Activated T-cell treated with anti-CD3 and anti-CD28 coated beads for 1 hour (primary cell): ENCODE results near the gene ELP5.

Experiments
- DNase-seq: peaks from one replicate; pipeline ENCODE4 v3.0.0-alpha.2; 2020; ENCODE audit warnings: low read depth

Gene ELP5

DNA sequence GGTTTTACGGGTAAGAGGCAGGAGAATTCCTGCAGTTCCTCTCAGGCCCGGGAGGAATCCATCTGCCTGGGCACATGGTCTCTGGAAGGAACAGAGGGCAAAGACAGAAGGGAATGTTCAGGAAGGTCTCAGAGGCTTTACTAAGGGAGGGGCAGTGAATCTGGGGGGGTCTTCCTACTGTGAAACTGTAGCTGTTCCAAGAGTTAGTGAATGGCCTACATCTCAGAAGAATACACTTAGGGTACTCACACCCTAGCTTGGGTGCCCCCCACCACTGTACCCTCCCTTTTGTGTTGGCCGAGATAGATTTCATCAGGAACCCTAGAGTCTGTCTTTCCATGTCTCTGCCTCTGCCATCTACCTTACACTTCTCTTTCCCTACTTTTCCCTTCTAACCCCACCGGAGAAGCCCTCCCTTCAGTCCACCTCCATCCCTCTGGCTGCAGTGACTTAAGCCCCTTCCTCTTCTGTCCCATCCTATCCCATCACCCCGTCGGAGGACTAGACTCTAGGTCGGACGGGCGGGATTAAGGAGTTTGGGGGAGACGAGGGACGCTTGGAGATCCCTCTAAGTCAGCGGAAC lies 32.7 kb upstream of the ELP5 start:
- DNase-seq = no peak

DNA sequence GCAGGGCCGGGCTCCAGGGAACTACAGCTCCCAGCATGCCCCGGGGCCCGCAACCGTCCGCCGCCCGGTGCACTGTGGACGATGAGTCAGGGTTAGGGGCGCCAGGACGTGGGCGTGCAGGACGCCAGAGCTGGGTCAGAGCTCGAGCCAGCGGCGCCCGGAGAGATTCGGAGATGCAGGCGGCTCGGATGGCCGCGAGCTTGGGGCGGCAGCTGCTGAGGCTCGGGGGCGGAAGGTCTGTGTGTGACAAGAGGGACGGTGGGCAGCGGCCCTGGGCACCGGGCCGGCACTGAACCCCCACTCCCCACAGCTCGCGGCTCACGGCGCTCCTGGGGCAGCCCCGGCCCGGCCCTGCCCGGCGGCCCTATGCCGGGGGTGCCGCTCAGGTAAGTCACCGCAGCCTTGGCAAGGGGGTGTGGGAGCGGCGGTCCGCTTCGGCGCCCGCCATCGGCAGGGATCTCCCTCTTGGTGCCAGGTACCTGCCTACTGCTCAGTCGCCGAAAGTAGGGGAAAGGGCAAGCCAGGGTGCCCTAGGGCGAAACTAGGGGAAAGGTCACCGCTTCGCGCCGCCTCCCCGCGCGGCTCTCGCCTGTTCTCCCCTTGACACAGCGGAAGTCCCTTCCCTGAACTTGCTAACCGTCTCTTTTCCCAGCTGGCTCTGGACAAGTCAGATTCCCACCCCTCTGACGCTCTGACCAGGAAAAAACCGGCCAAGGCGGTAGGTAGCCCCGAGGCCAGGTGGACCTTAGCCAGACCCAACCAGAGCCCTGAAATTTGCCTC lies 32.0 kb upstream of the ELP5 start, which contains the start of the genes ACADVL and DLG4:
Gene ACADVL, plus strand, starts transcription at position 127 of the 781 bp plus-strand sequence. Its CDS starts 47 bp downstream, at position 174.
Gene DLG4, minus strand, starts transcription at position 25 of the 781 bp plus-strand sequence.
- DNase-seq = peak; percentile 66

DNA sequence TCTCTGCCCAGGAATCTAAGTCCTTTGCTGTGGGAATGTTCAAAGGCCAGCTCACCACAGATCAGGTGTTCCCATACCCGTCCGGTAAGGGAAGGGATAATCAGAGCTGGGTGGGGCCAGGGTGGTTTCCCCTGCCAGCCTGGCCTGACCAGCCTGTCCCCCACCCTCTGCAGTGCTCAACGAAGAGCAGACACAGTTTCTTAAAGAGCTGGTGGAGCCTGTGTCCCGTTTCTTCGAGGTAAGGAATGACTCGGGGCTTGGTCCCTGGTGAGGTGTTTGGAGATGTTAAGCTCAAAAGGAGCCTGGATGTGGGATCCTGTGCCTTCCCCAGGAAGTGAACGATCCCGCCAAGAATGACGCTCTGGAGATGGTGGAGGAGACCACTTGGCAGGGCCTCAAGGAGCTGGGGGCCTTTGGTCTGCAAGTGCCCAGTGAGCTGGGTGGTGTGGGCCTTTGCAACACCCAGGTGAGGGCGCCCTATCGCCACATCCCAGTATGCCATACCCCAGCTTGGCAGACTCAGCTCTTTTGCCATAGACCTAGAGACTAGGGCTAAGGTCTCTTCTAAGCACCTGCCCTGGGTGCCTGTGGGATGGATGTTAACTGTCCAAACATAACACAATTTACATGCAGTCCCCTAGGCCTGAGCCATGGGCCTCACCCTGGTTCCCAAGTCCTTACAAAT lies 31.3 kb upstream of the ELP5 start:
- DNase-seq = peak; percentile 41

DNA sequence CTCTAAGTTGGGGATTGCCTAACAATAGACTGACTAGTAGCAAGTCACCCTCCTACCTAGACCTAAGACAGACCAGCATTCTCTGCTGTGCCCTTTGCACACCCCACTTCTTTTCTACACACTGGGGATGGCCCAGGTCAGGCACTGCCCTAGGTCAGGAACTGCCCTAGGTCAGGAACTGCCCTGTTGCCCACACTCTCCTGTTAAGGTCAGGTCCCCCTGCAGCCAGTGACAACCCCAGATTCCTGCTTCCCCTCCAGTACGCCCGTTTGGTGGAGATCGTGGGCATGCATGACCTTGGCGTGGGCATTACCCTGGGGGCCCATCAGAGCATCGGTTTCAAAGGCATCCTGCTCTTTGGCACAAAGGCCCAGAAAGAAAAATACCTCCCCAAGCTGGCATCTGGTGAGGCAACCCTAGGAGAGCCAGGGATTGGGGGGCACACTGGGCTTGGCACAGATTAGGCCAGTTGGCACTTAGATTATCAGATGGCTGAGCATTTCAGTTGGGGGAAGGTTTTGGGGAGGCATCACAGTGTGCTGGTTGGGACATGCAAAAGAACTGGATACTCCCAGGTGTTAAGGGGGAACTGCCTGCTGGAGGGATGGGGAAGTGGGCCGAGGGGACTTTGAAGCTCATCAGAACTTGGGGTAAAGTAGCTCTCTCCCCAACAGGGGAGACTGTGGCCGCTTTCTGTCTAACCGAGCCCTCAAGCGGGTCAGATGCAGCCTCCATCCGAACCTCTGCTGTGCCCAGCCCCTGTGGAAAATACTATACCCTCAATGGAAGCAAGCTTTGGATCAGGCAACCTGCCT lies 30.5 kb upstream of the ELP5 start:
- no peak for DNase-seq

DNA sequence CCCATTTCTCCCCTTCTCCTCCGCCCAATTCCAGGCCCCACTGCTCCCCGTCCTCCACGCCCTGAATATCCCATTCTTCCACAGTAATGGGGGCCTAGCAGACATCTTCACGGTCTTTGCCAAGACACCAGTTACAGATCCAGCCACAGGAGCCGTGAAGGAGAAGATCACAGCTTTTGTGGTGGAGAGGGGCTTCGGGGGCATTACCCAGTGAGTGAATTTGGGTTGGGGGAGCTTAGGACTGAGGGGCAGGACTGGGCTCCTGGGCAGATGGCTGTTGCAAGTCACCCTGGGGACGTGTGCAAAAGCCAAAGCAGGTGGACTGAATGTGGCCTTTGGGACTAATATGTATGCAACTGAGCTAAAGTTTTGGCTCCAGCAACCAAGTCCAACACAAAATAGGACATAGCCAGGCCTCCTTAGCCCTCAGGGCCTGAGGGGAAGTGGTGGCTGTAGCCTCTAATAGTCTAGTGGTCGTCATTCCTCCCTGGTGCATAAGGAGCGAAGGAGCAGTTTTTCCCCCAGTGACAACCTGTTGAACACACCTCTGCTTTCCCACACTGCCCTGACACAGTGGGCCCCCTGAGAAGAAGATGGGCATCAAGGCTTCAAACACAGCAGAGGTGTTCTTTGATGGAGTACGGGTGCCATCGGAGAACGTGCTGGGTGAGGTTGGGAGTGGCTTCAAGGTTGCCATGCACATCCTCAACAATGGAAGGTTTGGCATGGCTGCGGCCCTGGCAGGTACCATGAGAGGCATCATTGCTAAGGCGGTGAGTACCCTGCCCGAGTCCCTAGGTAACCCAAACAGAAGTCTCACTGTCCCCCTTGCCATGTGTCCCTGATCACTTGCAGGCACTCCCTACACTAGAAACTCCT lies 29.7 kb upstream of the ELP5 start:
- no peak for DNase-seq

DNA sequence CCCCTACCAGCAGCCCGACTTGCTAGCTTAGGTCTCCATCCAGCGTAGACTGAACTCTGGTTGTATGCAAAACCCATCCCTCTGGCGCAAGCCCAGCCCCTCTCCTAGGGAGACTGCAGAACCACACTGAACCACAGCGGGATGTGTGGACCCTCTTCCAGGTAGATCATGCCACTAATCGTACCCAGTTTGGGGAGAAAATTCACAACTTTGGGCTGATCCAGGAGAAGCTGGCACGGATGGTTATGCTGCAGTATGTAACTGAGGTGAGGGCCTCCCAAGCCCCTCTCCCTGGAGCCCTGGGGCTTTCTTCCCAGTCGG lies 29.1 kb upstream of the ELP5 start:
- DNase-seq = no peak

DNA sequence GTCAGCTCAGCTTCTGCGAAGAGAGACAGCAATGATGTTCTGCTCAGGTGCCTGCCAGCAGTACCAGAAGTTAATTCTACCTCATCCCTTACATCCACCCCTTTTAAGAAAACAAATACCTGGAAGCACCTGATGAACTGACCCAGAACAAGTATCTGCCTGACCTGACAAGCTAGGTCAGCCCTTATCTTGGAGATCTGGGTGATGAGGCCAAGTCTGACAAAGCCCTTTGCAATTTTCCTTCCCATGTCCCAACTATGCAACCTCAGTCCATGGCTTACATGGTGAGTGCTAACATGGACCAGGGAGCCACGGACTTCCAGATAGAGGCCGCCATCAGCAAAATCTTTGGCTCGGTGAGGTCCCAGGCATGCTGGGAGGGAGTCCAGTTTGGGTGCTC lies 28.6 kb upstream of the ELP5 start:
- no peak for DNase-seq

DNA sequence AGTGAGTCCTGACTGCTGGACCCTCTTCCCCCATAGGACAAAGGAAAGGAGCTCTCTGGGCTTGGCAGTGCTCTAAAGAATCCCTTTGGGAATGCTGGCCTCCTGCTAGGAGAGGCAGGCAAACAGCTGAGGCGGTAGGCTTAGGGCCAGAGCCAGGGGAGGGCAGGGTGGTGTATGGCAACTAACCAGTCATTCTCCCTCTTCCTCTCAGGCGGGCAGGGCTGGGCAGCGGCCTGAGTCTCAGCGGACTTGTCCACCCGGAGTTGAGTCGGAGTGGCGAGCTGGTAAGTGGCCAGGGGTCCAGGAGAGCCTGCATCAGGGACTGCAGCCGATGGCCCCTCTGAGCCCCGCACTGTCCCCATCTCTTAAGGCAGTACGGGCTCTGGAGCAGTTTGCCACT lies 27.9 kb upstream of the ELP5 start:
- DNase-seq = no peak

DNA sequence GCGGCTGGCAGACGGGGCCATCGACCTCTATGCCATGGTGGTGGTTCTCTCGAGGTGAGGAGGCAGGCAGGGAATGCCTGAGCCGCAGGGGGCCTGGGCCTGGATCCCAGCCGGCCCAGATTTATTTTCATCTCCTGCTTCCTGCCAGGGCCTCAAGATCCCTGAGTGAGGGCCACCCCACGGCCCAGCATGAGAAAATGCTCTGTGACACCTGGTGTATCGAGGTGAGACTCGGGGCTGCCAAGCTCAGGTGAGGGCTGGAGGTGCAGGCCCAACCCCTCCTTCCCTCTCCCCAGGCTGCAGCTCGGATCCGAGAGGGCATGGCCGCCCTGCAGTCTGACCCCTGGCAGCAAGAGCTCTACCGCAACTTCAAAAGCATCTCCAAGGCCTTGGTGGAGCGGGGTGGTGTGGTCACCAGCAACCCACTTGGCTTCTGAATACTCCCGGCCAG lies 27.3 kb upstream of the ELP5 start:
- no peak for DNase-seq

DNA sequence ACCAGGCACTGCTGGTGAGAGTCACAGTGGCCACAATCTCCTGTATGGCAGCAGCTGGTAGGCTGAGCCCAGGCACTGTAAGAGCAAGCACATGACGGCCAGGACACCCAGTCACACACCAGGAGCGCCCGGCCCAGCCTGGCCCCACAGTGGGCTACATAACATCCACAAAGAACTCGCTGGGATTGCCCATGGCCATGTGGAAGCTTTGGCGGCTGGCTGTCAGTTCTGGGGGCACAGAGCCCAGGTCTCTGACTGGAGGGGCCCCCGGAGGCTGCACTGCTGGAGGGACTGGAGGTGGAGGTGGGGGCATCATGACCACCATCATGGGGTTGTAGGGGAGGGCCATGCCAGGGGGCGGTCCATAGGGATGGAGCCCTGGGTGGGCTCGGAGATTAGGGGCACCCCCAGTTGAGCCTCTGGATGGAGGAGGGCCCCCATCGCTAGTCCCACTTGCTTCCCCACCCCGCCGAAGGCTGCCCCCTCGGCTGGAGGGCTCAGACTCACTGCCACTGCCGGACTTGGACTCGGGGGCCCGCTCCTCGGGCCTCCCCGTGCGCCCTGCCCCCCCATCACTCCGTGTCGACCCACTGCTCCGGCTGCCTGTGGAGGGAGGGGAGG lies 26.2 kb upstream of the ELP5 start:
- DNase-seq = no peak

DNA sequence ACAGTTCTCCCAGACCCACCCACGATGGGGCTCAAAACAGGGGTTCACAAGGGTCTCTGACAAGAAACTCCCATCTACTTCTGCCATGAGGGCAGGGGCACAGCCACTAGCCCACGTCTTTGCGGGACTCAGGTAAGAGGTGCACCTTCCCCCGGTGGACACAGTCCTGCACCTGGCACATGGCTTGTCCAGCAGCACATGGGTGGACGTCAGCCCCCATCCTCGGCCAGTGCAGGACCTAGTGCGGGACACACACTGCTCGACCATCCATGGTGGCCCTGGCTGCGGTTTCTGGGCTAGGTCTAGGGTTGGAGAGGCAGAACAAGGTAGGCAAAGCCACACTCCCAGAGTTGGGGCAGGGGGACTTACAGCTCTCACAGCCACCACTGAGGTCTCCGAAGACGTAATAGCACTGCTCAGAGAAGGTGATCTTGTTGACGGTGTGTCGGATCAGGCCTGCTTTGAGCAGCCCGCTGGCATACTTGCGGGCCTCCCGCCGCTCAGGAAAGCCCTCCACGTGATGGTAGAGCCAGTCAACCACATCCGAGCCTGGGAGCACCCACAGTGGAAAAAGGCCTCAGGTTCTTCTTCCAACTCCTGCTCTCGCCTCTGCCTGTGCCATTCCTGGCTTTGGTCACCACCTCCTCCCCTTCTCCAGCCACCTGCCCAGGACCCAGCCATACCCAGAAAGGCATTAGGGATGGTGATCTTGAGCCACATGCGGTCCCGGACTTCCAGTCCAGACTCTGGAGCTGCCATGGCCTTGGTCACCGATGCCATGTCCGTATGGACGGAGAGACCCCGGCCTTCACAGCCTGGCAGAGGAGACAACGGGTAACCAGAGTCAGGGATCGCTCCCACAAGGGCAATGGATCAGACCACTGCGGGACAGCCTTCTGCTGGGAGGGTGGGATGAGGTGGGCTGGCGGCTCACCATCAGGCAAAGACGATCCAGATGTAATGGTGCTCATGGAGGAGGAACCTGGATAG lies 25.0 kb upstream of the ELP5 start:
- DNase-seq = no peak

DNA sequence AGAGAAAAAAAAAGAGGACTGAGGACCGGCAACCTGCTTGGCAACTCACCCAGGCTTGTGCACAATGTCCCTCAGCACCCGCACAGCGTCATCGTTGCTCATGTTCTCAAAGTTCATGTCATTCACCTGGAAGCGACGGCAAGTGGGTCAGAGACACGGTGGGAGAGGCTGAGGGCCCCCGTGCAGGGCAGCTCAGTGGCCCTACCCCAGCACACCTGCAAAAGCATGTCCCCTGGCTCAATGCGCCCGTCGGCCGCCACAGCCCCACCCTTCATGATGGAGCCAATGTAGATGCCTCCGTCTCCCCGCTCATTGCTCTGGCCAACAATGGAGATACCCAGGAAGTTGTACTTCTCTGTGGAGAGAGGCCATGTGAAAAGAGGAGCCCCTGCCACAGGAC lies 23.1 kb upstream of the ELP5 start:
- DNase-seq = no peak

DNA sequence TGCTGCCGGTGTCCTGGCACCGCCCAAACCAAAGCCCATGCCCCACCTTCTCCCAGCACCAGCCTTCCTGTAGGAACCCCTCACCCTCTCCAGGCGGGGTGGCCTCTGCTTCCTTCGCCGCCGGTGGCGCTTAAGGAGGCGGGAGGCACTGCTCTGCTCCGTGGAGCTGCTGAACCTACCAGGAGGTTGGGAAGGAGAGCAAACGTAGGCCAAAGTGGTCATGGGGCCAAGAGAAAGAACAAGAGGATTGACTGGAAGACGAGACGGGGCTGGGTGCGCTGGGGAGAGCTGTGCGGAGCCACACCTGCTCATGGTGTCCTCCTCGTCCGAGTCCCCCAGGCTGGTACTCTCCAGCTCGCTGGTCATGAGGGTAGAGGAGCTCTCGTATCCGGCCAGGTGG lies 22.5 kb upstream of the ELP5 start:
- DNase-seq = no peak

DNA sequence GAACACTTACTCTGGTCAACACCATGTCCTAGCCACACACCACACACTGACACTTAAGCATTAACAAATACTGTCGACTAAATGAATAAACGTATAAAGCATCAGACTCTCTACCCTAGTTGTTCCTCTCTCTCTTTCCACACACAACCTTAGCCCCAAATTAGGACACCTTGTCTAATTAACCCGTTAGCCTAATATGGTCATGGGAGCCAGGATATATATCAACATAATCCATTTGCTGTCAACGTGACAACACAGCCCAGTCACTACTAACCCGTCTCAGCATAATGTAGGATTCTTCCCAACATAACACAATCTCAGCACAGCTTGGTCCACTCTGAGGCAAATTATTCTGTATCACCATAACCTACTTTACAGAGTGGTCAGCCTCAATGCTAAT lies 19.9 kb upstream of the ELP5 start:
- DNase-seq = no peak

DNA sequence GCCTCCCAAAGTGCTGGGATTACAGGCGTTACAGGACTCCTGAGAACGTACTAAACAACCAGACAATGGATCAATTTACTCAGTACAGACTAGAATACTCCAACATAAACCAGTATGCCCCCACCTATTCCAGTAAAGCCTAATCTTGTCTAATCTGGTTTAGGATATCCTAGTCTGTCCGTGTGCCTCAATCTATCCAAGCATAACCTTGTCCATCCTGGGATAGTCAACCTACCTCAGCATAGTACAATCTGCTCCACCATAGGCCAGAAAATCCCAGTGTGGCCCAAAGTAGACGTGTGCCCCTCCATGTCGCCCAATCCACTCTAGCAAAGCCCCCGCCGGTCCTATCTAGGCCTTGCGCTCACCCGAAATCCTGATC lies 18.3 kb upstream of the ELP5 start:
- DNase-seq = no peak

DNA sequence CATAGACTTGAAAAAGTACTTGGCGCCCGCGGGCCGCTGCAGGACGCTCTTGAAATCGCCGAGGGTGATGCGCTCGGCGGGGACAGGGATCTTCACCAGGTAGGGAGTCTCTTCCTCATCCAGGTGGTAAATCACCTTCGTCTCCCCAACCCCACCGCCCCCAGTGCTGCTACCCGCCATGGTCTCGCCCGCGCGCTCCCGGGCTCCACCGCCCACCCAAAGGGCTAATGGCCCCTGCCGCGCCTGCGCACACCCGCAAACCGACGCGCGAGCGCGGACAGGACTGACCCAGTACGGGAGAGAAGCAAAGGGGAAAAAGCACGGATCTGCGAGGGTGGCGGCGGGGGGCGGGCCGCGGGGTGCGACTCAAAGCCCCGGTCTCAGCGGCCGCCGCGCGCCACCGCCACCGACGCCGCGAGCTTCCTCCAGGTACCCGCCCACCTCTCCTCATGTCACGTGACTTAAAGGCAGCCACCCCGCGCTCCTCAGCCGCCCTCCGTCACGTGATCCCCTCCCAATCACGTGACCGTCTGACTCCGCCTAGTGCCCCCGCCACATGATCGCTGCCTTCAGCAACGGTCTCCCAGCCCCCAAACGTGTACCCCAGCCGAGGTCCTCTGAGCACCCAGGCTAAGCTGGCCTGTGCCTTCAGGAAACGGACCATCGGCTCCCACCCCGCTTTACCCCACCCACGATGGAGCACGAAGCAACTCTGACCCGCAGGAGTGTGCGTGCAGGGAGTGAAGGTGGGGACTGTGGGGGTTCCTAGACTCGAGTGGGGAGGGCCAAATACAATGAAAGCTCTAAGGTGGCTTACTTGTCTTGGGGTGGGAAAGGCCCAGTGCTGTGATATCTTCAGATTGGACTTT lies 17.7 kb upstream of the ELP5 start, which contains the start of gene DVL2:
Gene DVL2, minus strand, starts transcription at position 435 of the 869 bp plus-strand sequence. Its CDS starts 255 bp downstream, at position 180.
- peak; percentile 91 for DNase-seq

DNA sequence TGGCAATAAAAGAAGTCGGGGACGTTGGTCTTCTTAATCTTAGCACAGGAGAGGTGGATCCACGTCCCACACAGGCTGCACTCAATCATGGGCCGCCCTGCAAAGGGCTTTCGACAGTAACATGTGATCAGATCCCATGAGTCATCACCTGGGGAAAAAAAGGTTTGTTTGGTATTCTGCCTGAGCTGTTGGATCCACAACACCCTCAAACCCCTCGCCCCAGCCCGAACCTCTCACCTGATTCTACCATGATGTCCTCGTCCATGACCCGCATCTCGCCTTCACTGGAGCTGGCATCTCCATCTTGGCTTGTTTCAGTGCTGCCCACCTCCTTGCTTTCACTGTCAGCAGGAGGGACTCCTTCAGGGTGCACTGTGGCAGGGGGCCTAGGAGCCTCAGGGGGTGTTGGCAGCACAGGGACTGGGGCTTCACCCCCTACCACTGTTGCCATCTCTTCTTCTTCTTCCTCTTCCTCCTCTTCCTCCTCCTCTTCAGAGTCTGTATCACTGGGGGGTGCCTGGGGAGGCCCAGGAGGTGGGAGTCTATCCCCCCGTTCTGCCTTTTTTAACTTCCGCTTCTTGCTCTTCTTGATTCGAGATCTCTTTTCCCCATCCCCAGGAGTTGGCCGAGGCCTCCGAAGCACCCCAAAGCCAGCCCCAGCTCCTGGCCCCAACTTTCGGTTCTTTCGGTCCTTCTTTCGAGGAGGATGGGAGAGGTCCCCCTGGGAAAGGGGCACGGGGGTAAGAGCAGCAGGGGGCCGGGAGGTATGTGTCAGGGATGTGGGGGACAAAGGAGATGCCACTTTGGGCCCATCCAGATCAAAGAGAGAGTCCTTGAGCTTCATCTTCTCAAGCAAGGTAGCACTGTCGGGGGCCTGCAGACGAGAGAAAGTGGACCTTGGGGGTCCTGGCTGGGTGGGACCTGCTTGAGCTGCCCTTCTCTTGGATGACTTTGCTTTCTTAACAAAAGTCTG lies 16.0 kb upstream of the ELP5 start:
- no peak for DNase-seq
